Smooth muscle cell (in vitro differentiated cells): ENCODE data around the gene ZNF526. TPM values are rescaled to one million over a fixed set of nuclear protein-coding genes. Genes with fewer than 3 reads are reported as not detected.

Experiments
- DNase-seq: peaks from one replicate; lab custom pipeline; 2025; ENCODE audit not compliant: unreplicated experiment; lab: John Stamatoyannopoulos, UW
- H2AFZ ChIP-seq: fragments of 200-600 bp; sonication (generic); 2 replicates; pipeline ENCODE4 v1.6.0; 2016; ENCODE audit warnings: antibody characterized with exemption, low read depth, mild to moderate bottlenecking
- H3F3A ChIP-seq: fragments of 200-600 bp; sonication (generic); 2 replicates; pipeline ENCODE4 v1.6.0; 2017; ENCODE audit warnings: antibody characterized with exemption, low read depth
- H3K27ac ChIP-seq: fragments of 200-600 bp; sonication (generic); 2 replicates; pipeline ENCODE4 v1.5.1; 2016; ENCODE audit warnings: low read depth, mild to moderate bottlenecking
- H3K27me3 ChIP-seq: fragments of 200-600 bp; sonication (generic); 2 replicates; pipeline ENCODE4 v1.6.1; 2016; ENCODE audit warnings: low read depth, mild to moderate bottlenecking
- H3K36me3 ChIP-seq: fragments of 200-600 bp; sonication (generic); 2 replicates; pipeline ENCODE4 v1.5.1; 2016; ENCODE audit warnings: low read depth
- H3K4me1 ChIP-seq: fragments of 200-600 bp; sonication (generic); 2 replicates; pipeline ENCODE4 v1.5.1; 2016; ENCODE audit warnings: low read depth
- H3K4me2 ChIP-seq: fragments of 200-600 bp; sonication (generic); 2 replicates; pipeline ENCODE4 v1.6.0; 2016; ENCODE audit warnings: mild to moderate bottlenecking
- H3K4me3 ChIP-seq: fragments of 200-600 bp; sonication (generic); 2 replicates; pipeline ENCODE4 v1.5.1; 2016; ENCODE audit warnings: mild to moderate bottlenecking
- H3K79me2 ChIP-seq: fragments of 200-600 bp; sonication (generic); 2 replicates; pipeline ENCODE4 v1.6.0; 2016; ENCODE audit warnings: low read depth, mild to moderate bottlenecking
- H3K9ac ChIP-seq: fragments of 200-600 bp; sonication (generic); 2 replicates; pipeline ENCODE4 v1.6.0; 2016; ENCODE audit warnings: low read depth
- H3K9me3 ChIP-seq: fragments of 200-600 bp; sonication (generic); replicated peaks from 2 replicates; pipeline ENCODE4 v1.5.1; 2016; ENCODE audit warnings: low read depth
- H4K20me1 ChIP-seq: fragments of 200-600 bp; sonication (generic); 2 replicates; pipeline ENCODE4 v1.6.0; 2016; ENCODE audit warnings: low read depth
- WGBS: methylation state at CpG from one replicate; pipeline ENCODE4 v1.1.7; 2016; ENCODE audit warnings: low lambda C conversion rate; 5-methylcytosine and 5-hydroxymethylcytosine counted together
- polyA plus RNA-seq: library from polyadenylated mRNA; unstranded; fragments of >200 nt; fragmentation: Nextera tagmentation; extraction: Ambion mirVana; gene quantifications from 2 replicates; pipeline ENCODE4 v1.2.1, GENCODE V29; 2016
- total RNA-seq: library from RNA; depleted of rRNA; stranded (reverse); fragments of >200 nt; gene quantifications from 2 replicates; pipeline ENCODE4 v1.2.3, GENCODE V29; 2014
- TF ChIP-seq, protein P1 (sequence below): fragments of 200-600 bp; sonication (generic); IDR thresholded peaks from 2 replicates; pipeline ENCODE4 v1.5.1; 2017; ENCODE audit warnings: borderline replicate concordance, mild to moderate bottlenecking, antibody characterized with exemption; ENCODE audit not compliant: insufficient read depth, poor library complexity, severe bottlenecking

The ZNF526 gene
- total and polyA plus RNA-seq, 2 experiments from 2014 or later: 5.0 to 12.1 TPM

DNA sequence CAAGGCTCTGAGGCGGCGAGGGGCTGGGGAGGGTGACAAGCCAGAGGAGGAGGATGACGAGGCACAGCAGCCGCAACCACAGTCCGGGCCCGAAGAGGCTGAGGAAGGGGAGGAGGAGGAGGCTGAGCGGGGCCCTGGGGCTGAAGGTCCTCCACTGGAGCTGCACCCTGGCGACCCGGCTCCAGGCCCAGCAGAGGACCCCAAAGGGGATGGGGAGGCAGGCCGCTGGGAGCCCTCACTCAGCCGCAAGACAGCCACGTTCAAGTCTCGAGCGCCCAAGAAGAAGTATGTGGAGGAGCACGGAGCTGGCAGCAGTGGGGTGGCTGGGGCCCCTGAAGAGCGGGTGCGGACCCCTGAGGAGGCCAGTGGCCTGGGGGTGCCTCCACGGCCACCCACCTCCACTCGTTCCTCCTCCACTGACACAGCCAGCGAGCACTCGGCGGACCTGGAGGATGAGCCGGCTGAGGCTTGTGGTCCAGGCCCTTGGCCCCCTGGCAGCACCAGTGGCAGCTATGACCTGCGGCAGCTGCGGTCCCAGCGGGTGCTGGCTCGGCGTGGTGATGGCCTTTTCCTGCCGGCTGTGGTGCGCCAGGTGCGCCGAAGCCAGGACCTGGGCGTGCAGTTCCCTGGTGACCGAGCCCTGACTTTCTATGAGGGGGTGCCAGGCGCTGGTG, 51.9 kb downstream of the ZNF526 start:
- 98% methylated on average over 35 of the region's 35 CpGs for WGBS
- H3K9ac ChIP-seq: no peak overlapping the region

DNA sequence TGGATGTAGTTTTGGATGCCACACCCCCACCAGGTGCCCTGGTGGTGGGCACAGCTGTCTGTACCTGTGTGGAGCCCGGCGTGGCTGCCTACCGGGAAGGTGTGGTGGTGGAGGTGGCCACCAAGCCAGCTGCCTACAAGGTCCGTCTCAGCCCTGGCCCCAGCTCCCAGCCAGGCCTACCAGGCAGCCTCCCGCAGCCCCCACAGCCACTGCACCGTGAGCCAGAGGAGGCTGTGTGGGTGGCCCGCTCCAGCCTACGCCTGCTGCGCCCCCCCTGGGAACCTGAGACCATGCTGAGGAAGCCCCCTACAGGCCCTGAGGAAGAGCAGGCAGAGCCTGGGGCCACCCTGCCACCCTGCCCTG, 52.4 kb downstream of the ZNF526 start:
- DNase-seq: no peak
- Histone ChIP-seq H3F3A (no peaks in the 10 kb centered on the region), H3K9me3 (no peaks in the 10 kb centered on the region), H4K20me1 (peaks cover 26% of the 10 kb centered on the region), H3K36me3 (no peaks in the 10 kb centered on the region), H2AFZ (no peak overlapping the region), H3K4me3 (no peak overlapping the region), H3K27ac (no peak overlapping the region), H3K4me1 (peaks cover 18% of the 10 kb centered on the region), H3K9ac (no peak overlapping the region), H3K27me3 (no peaks in the 10 kb centered on the region), H3K79me2 (peaks cover 50% of the 10 kb centered on the region), H3K4me2 (no peak overlapping the region)
- WGBS: 91% methylated on average over 8 of the region's 9 CpGs
- TF ChIP-seq, protein P1, sequence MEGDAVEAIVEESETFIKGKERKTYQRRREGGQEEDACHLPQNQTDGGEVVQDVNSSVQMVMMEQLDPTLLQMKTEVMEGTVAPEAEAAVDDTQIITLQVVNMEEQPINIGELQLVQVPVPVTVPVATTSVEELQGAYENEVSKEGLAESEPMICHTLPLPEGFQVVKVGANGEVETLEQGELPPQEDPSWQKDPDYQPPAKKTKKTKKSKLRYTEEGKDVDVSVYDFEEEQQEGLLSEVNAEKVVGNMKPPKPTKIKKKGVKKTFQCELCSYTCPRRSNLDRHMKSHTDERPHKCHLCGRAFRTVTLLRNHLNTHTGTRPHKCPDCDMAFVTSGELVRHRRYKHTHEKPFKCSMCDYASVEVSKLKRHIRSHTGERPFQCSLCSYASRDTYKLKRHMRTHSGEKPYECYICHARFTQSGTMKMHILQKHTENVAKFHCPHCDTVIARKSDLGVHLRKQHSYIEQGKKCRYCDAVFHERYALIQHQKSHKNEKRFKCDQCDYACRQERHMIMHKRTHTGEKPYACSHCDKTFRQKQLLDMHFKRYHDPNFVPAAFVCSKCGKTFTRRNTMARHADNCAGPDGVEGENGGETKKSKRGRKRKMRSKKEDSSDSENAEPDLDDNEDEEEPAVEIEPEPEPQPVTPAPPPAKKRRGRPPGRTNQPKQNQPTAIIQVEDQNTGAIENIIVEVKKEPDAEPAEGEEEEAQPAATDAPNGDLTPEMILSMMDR: no peak

More for the DNA sequence above, 51.9 kb downstream of the ZNF526 start:
- peaks cover 21% of the 10 kb centered on the region for H4K20me1 ChIP-seq
- TF ChIP-seq, protein P1: no peak
- DNase-seq: no peak
- no peaks in the 10 kb centered on the region for H3K27me3 ChIP-seq
- H3K4me3 ChIP-seq: no peak overlapping the region
- no peaks in the 10 kb centered on the region for H3K36me3 ChIP-seq
- no peak overlapping the region for H2AFZ ChIP-seq
- H3K27ac ChIP-seq: no peak overlapping the region
- H3K4me1 ChIP-seq: peaks cover 18% of the 10 kb centered on the region
- H3K79me2 ChIP-seq: peaks cover 50% of the 10 kb centered on the region
- no peaks in the 10 kb centered on the region for H3K9me3 ChIP-seq
- H3K4me2 ChIP-seq: no peak overlapping the region
- no peaks in the 10 kb centered on the region for H3F3A ChIP-seq

DNA sequence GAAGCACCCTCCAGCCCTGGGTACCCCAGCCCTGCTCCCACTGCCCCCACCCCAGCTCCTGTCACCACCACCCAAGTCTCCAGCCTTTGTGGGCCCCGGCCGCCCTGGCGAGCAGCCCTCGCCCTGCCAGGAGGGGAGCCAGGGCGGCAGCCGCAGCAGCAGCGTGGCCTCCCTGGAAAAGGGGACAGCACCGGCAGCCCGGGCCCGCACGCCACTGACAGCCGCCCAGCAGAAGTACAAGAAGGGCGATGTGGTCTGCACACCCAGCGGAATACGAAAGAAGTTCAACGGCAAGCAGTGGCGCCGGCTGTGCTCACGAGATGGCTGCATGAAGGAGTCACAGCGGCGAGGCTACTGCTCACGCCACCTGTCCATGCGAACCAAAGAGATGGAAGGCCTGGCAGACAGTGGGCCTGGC, 52.9 kb downstream of the ZNF526 start:
- no peak overlapping the region for H3K4me3 ChIP-seq
- H3K79me2 ChIP-seq: peaks cover 50% of the 10 kb centered on the region
- no peaks in the 10 kb centered on the region for H3F3A ChIP-seq
- H3K36me3 ChIP-seq: no peaks in the 10 kb centered on the region
- H4K20me1 ChIP-seq: peaks cover 30% of the 10 kb centered on the region
- TF ChIP-seq, protein P1: no peak
- DNase-seq: no peak
- WGBS: 99% methylated on average over 23 of the region's 23 CpGs
- H3K9ac ChIP-seq: no peak overlapping the region
- H3K4me2 ChIP-seq: no peak overlapping the region
- peaks cover 18% of the 10 kb centered on the region for H3K4me1 ChIP-seq
- no peaks in the 10 kb centered on the region for H3K27me3 ChIP-seq
- no peak overlapping the region for H2AFZ ChIP-seq
- H3K27ac ChIP-seq: no peak overlapping the region
- no peaks in the 10 kb centered on the region for H3K9me3 ChIP-seq
